GM03348 (cell line): Measurements from ENCODE around the gene MXD1.

Experiments used
- DNase-seq: peaks from one replicate; pipeline ENCODE4 v3.0.0; 2012; ENCODE audit warnings: low spot score

MXD1 gene

GRCh38 chr2:69977186-69977585, 62.3 kb downstream of the MXD1 start:
- DNase-seq: no peak

DNA sequence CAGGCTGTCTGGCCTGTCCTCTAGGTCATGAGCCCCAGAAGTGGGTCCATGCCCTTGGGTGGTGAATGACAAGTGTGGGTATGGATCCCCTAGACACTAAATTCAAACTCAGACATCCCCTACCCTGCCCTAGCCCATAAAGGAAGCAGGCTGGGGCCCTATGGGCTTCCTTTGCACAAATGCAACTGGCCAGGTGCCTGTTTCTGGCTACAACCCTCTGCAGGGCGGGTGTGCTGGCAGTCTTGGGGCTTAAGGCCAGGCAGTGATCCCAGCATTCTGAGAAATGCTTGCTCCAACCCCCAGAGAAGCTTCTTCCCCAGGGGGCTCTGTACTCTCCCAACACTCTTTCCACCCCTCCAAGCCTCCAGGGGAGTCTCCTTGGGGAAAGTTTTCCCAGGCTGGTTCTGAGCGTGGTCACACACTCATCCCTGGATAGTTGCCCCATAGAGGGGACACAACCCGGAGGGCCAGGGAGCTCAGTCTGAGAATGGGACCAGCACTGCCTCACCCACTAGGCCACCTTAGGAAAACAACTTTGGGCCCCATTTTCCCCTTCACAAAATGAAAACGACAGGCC, 63.1 kb downstream of the MXD1 start:
- DNase-seq: no peak

DNA sequence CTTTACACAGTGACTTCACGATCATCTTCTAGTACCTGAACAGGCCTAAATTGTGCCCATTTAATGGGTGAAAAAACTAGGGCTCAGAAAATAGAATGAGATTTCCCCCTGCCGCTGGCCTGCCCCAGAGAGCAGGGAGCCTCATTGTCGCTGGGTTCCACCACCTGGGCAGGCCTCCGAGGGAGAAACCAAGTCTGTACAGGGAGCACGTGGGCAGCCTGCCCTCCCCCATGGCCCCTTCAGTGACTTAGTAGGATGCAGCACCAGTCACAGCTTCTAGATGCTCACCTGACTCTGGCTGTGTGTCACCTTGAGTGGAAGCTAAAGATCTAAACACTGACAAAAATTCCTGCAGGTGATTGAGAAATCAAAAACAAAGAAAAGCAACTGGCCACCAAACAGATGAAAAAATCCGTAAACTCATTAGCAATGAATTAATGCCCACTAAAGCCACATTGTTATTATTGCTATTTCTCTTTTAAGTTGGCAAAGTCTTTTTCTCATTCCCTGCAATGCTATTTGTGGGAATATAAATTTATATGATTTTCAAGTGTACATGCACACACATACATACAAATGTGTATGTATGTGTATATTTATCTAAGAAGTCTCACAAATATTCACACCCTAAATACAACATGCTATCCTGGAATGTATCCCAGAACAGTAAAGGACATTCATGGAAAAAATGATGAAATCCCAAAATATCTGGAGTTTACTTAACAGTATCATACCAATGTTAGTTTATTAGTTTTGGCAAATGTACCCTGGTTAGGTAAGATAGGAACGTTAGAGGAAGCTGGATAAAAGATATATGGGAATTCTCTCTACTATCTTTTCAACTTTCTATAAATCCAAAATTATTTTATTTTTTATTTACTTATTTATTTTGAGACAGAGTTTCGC, 65.2 kb downstream of the MXD1 start:
- DNase-seq: no peak

DNA sequence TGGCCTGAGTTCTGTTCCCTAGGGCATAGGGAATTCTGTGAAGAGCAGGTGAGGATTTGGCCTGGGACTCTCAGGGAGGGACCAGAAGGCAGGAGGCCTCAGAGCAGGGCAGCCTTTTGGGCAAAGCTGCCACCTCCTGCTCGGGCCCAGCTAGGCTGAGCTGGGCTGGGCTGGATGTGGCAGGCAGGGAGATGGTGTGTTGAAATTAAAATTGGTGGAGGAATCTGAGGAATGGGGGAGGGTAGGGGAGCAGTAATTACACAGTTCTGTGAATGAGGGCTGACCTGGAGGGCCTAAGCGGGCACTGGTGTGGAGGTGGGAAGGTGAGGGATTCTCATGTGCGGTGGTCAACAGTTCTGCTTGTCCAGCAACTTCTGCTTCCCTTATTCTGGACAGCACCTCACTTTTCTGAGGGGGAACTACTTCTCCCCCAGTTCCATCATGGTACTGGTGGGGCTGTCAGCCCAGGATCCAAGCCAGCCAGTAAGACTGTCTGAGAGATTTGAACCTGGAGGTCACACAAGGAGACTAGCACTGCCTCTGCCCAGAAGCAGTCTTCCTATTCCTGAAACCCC, 68.6 kb downstream of the MXD1 start:
- no peak for DNase-seq

DNA sequence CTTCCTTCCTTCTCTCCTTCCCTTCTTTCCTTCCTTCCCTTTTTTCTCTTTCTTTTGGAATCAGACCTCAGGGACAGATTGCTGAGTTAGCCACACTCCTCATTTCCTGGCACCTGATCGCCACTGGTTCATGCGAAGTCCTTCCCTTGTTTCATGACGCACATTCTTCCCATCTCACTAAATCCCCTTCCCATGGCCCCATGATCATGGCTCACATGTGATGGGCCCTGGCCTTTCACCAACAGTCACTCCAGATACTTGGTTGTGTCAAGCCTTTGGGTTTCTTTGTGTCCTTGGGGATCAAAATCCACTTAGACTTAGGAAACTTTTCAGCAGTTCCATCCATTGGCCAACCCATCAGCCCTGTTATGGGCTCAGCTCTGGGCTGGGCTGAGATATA, 70.3 kb downstream of the MXD1 start:
- no peak for DNase-seq

DNA sequence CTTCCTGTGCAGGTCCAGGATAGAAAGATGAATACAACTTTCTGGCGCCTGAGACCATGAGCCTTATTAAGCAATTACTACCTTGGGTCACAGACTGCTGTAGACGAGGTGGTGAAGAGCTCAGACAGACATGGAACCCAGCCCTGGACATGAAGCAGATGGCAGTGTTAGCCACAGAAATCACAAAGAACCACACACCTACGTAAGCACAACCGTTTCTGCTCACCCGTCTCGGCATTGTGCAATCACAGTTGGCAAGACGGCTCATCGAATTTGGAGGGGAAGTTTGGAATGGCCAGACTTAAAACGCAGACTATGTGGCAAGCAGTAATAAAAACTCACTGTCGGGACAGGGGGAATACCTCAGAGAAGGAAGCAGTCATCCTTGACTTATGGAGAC, 70.8 kb downstream of the MXD1 start:
- no peak for DNase-seq

GRCh38 chr2:69986691-69987090, 71.8 kb downstream of the MXD1 start:
- no peak for DNase-seq

- DNase-seq: no peak
Measured at GRCh38 chr2:69988086-69988635, 73.3 kb downstream of the MXD1 start.

DNA sequence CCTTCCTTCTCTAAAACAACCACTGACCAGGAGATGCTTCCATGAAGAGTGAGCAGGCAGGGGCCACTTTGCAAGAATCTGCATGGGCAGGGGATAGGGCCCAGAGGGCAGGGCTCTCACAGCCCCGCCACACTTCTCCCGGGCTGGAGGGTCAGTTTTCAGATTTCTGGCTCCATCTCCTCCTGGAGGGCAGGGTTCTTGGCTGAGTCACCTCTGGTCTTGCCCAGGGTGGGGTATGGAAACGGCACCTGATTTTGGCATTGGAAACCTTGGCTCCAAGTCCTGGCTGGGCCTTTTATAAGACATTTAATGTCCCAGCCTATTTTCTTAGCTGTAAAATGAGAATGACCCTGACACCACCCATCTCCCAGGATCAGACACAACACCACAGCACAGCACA, 74.1 kb downstream of the MXD1 start:
- DNase-seq: no peak

DNA sequence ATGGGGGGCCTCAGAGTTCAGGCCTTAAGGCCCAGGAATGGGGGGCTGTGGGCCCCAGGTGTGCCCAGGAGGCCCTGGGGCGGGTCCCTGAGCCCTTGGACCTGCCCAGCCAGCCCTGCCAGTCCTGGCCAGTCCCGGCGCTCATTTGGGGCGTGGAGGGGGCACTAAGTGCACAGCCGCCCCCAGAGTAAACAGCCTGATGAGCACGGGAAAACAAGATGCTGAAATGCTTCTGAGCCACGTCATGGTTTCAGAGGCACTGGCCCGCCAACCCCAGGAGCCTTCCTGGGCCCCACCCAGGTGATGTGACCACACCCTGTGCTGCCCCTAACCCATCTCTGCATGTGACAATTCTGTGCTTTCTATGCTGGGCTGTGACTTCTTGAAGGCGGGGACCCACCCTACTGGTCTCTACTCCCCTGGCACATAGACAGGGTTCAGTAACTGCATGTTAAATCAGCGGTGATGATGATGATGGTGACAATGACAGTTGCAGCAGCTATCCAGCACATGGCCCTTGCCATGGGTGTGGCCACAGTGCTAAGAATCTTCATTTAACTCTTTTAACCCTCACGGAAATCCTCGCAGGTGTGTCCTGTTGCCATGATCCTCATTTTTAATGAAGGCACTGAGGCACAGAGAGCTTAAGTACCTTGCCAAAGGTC, 74.7 kb downstream of the MXD1 start:
- DNase-seq: no peak
